Fibroblast of the conjunctiva (primary cell): ENCODE data around the gene KIF3A.

ENCODE experiments used
- DNase-seq: peaks from one replicate; pipeline ENCODE4 v3.0.0-alpha.2; 2010; ENCODE audit warnings: low read depth

KIF3A gene

GRCh38 chr5:132662925-132663770, 74.2 kb downstream of the KIF3A start:
- no peak for DNase-seq

- DNase-seq, result no peak
These were observed 75.3 kb downstream of the KIF3A start for GRCh38 chr5:132662004-132662401.

DNA sequence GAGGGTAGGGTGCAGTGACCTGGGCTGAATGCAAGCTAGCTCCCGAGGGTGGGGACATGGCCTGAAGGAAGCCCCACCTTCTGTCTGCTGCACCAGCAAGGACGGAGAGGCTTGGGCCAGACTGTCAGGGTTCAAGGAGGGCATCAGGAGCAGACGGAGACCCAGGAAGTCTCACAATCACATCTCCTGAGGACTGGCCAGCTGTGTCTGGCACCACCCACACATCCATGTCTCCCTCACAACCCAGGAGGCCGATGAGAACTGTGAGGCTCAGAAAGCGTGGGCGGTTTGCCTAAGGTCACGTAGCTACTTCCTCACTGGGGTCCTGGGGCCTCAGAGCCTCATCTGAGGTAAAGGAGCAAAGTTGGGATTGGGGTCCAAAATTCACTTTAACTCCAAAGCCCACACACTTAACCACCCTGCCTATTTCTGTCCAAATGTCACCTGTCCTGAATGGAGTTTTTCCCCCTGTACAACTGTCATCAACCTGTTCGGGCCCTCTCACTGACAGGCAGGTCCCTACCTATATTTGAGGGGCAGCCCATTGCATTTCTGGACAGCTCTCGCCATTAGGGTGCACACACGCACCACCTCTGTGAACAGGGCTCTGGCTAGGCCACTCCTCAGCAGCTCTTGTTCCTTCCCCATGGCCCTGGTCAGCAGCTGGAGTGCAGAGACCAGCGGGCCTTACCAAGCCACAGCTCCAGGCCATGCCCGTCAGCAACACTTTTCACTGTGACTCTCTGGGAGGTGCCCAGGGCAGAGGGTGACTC, 75.9 kb downstream of the KIF3A start:
- no peak for DNase-seq

DNA sequence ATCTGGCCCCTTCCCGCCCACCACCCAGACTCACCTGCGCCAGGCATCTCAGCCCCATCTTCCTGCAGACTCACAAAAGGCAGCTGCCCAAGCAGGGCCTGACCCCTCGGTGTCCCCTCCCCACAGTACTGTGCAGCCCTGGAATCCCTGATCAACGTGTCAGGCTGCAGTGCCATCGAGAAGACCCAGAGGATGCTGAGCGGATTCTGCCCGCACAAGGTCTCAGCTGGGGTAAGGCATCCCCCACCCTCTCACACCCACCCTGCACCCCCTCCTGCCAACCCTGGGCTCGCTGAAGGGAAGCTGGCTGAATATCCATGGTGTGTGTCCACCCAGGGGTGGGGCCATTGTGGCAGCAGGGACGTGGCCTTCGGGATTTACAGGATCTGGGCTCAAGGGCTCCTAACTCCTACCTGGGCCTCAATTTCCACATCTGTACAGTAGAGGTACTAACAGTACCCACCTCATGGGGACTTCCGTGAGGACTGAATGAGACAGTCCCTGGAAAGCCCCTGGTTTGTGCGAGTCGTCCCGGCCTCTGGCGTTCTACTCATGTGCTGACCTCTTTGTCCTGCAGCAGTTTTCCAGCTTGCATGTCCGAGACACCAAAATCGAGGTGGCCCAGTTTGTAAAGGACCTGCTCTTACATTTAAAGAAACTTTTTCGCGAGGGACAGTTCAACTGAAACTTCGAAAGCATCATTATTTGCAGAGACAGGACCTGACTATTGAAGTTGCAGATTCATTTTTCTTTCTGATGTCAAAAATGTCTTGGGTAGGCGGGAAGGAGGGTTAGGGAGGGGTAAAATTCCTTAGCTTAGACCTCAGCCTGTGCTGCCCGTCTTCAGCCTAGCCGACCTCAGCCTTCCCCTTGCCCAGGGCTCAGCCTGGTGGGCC, 77.5 kb downstream of the KIF3A start:
- DNase-seq, result no peak

DNA sequence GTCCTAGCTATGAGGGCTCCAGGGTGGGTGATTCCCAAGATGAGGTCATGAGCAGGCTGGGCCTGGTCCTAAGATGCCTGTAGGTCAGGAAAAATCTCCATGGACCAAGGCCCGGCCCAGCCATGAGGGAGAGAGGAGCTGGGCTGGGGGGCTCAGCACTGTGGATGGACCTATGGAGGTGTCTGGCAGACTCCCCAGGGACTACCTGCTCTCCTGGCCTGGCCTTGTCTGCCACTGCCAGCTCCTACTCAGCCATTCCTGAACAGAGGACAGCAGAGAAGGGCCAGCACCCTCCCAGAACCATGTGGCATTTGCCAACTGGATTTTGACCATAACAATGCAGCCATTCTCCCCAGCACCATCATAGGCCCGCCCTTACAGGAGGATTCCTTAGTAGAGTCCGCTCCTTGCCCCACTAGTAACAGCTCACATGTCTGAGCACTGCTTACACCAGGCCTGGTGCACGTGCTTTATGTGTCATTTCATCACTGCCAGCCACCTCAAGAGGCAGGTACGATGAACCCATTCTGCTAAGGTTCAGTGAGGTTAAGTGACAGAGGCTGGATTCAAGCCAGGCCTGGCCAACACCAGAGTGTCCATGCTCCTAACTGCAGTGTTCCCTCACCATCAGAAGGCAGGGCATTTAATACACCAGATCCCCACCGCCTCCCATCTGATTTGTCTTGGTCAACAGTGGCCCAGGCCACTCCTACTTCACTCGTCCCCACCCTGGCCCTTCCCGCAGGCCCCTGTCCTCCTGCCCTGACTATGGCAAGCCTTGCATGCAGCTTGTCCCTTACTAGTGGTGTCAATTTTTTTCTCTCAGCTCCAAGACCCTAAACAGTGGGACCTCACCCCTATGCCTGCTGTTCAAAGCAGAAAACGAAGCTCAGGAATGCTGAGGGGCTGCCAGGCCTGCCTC, 78.7 kb downstream of the KIF3A start:
- no peak for DNase-seq

DNA sequence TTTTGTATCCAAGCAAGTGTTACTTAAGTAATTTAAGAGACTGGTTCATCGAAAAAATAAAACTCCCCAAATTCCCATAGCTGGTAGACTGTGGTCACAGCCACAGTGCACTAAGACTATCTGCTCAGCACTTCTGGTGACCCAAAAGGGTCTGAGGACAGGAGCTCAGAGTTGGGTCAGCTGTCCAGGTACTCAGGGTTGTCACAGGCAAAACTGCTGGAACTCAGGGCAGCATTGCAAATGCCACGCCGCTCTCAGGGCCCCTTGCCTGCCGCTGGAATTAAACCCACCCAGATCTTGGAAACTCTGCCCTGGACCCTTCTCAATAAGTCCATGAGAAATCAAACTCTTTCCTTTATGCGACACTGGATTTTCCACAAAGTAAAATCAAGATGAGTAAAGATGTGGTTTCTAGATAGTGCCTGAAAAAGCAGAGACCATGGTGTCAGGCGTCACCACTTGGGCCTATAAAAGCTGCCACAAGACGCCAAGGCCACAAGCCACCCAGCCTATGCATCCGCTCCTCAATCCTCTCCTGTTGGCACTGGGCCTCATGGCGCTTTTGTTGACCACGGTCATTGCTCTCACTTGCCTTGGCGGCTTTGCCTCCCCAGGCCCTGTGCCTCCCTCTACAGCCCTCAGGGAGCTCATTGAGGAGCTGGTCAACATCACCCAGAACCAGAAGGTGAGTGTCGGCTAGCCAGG, 79.5 kb downstream of the KIF3A start, which contains the start of gene IL13:
TSS of gene IL13 (plus strand) at position 498 of the 705 bp plus-strand sequence. CDS start at position 512, 14 bp downstream.
- DNase-seq, result no peak

DNA sequence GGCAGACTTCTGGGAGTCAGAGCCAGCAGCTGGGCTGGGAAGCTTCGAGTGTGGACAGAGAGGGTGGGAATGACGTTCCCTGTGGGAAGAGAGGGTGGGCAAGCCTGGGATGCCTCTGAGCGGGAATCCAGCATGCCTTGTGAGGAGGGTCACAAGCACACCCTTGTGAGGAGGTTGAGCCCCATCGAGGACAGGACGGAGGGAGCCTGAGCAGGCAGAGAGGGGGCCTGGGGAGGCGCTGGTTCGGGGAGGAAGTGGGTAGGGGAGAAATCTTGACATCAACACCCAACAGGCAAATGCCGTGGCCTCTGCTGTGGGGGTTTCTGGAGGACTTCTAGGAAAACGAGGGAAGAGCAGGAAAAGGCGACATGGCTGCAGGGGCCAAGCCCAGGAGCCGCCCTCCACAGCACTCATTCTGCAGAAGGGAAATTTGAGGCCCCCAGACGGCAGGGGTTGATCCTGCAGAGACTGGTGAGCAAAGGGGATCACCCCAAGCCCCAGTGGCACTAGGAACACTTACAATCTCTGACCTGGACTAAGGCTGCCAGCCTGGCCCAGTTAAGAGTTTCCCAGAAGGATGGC, 80.5 kb downstream of the KIF3A start:
- no peak for DNase-seq

DNA sequence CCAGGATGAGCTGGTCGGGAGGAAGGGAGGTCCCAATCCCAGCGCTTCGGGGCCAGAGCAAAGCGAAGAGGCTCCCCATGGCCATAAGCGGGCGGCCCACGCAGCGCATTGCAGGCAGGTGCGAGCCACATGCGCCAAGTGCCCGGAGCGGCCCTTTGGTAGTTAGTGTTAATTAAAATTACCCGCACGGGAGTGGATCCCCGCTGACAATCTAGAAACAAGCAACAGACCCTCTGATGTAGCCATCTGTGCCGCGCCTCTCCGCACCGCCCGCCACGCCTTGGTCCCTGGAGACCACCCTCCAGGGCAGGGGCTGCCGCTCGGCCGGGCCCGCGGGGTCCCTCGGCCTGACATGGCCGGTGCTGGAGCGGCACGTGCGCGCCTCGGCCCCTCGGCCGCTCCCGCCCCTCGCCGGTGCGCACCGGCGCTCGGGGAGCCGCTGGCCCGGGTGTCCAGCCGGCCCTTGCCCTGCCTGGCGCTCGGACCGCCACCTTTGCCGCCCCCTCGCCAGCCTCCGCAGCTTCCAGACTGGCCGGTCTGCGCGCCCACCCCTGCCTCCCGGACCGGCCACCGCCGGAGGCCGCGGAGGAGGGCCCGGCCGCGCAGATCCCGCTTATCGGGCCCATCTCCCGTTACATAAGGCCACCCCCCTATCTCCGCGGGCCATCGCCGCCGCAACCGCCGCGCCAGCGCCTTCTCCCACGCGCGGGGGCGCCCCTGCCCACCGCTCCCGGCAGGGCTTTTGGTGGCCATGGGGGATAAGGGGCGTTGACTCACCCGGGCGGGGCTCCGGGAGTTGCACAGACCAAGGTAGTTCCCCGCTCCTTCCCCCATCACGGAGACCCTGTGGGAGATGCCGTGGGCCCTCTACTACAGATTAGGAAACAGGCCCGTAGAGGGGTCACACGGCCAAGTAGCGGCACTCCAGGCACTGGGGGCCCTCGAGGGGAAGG, 81.2 kb downstream of the KIF3A start:
- no peak for DNase-seq

DNA sequence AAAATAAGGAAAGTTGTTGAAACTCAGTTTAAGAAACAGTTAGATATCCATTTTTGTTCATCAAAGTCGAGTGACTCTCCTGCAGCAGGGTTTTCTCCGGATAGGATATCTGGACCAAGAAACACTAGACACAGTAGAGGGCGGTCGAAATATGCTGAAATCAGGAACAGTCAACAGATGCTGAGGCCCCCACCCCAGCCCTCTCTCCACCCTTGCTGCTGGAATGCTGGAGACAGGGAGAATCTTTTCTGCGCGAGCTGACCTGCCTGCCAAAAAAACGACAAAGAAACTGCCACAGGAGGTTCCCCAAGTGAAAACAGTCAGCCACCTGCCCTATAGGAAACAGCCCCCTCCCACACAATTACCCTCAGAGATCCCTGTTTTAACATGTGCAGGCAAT, 83.6 kb downstream of the KIF3A start:
- DNase-seq, result no peak

DNA sequence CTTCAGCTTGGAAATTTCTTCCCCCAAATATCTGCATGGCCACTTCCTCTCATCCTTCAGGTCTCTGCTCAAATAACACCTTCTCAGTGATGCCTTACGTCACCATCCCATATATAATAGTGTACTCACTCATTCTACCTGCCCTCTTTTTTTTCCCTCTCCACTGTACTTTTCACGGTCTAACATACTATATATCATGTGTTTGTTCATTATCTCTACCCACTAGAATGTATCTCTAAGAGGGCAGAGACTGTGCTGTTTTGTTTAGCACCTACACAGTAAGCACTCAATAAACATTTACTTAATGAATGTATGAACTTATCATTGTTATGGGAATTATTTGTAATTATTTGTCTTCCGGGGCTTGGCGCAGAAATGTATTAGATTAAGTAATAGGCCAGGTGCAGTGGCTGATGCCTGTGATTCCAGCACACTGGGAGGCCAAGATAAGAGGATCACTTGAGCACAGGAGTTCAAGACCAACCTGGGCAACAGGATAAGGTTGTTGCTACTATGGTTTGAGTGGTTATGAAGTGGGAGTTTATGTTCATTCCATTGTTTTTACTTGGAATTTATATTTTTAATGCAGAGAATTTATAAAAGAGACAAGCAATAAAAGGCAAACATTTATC, 85.4 kb downstream of the KIF3A start:
- DNase-seq, result no peak

DNA sequence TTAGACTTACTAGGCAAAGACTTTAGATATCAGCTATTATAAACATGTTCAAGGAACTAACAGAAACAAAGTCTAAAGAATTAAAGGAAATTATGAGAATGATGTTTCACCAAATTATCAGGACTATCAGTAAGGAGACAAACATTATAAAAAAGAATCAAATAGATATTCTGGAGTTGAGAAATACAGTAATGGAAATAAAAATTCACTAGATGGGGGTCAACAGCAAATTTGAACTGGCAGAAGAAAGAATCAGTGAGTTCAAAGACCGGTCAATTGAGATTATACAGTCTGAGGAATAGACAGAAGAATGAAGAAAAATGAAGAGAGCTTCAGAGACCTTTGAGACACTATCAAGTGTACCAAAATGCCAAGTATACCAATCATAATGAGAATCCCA, 89.0 kb downstream of the KIF3A start:
- DNase-seq, result no peak

DNA sequence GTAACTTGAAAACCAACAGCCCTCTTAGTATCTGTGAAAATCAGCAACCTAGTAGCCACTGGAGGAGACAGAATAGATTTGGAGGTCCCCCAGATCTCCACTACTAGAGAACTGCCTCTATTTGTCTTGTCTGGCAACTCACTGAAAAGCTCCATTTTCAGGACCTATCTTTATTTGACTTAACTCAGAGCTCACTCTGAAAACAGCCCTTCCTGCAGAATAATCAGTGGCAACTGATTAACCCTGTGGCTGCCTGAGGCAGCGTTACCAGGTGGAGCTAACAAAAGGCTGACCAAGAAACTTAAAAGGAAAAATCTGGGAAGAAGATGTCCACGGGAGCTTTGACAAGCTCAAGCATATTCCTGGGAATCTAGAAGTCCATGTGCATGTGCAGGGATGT, 89.9 kb downstream of the KIF3A start:
- no peak for DNase-seq

- DNase-seq, result no peak
These were observed 90.6 kb downstream of the KIF3A start for GRCh38 chr5:132646583-132647266.

- DNase-seq, result no peak
These were observed 93.2 kb downstream of the KIF3A start for GRCh38 chr5:132644177-132644576.
